Bronchial epithelial cell (primary cell): ENCODE data around the gene APLP2. TPM values are rescaled to one million over a fixed set of nuclear protein-coding genes. Genes with fewer than 3 reads are reported as not detected.

Experiments
- DNase-seq: peaks from one replicate; pipeline ENCODE4 v3.0.0-alpha.2; 2010; ENCODE audit warnings: low read depth
- FAIRE-seq: peaks from 2 replicates; lab custom pipeline; 2011; peaks lifted over from hg19 to GRCh38; lab: Jason Lieb, UNC
- H3K27me3 ChIP-seq: 2 replicates; pipeline ENCODE4 v1.5.1; 2011; ENCODE audit warnings: low read length; ENCODE audit not compliant: control insufficient read depth, insufficient read depth
- H3K36me3 ChIP-seq: 2 replicates; pipeline ENCODE4 v1.5.1; 2011; ENCODE audit warnings: low read length; ENCODE audit not compliant: control insufficient read depth, insufficient read depth
- H3K4me3 ChIP-seq: 2 replicates; pipeline ENCODE4 v1.5.1; 2011; ENCODE audit warnings: mild to moderate bottlenecking, low read depth, low read length, control low read depth
- total RNA-seq: library from RNA; depleted of rRNA; stranded (reverse); fragments of >200 nt; gene quantifications from 2 replicates; pipeline ENCODE4 v1.2.1, GENCODE V29; 2014
- TF ChIP-seq, protein P1 (sequence below): IDR thresholded peaks from 2 replicates; pipeline ENCODE4 v1.5.1; 2011; ENCODE audit warnings: mild to moderate bottlenecking, moderate library complexity, low read length, control low read depth, inconsistent platforms; ENCODE audit not compliant: insufficient read depth, severe bottlenecking

Gene APLP2
- total RNA-seq, 1 donor from 2014 or later = 504 TPM

DNA sequence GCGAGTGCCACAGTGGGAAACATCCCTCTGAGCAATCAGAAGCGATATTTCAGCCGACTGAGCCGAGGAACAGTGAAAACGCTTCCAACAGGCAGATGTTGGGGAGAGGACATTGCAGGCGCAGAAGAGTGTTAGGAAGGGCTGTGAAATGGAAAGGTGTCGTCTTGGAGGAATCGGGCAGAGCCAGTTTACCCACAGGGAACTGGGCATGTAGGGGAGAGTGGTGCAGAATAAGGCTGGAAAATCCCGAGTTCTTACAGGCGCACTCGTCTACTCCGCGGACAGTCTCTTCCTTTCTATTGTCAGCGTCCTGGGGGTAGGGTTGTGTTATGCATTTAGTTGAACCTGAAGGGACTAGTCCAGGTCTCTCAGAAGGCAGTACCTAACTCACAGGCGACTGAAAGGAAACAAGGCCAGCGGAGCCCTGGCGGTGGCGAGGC lies 1.1 kb upstream of the APLP2 start:
- H3K4me3 ChIP-seq = peak overlapping the region; percentile 65
- TF ChIP-seq, protein P1, sequence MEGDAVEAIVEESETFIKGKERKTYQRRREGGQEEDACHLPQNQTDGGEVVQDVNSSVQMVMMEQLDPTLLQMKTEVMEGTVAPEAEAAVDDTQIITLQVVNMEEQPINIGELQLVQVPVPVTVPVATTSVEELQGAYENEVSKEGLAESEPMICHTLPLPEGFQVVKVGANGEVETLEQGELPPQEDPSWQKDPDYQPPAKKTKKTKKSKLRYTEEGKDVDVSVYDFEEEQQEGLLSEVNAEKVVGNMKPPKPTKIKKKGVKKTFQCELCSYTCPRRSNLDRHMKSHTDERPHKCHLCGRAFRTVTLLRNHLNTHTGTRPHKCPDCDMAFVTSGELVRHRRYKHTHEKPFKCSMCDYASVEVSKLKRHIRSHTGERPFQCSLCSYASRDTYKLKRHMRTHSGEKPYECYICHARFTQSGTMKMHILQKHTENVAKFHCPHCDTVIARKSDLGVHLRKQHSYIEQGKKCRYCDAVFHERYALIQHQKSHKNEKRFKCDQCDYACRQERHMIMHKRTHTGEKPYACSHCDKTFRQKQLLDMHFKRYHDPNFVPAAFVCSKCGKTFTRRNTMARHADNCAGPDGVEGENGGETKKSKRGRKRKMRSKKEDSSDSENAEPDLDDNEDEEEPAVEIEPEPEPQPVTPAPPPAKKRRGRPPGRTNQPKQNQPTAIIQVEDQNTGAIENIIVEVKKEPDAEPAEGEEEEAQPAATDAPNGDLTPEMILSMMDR = no peak
- H3K36me3 ChIP-seq = no peaks in the 10 kb centered on the region
- DNase-seq (peak; percentile 56), FAIRE-seq (no peak)
- H3K27me3 ChIP-seq = no peaks in the 10 kb centered on the region

DNA sequence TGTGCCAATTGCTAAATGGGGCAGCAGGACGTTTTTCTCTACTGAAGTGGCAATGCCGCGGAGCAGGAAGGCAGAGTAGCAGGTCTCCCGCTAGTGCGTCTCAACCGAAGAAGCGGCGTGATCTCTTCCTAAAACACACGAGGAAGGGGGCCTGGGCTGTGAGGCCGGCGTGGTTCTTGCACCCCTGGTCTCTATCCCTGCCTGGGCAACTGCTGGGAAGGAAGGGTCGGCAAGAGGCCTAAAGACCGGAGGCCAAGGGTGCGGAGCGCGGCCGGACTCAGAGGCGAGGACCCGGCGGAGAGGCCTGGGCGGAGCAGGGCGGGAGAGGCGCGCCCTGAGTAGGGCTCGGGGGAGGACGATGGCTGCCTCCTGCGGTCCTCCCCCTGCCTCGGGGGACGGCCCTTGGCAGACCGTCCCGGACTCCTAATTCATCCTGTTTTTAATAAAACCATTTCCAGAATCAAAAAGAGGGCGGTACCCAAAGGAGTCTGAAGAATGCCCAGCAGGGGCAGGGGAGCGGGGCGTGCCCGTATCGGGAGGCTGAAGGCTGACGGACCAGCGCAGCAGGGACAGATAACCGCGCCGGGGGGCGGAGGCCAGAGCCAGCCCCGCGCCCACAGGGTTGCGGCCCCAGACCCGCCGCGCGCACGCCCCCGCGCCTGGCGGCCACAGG lies 572 bp upstream of the APLP2 start:
- no peaks in the 10 kb centered on the region for H3K27me3 ChIP-seq
- no peaks in the 10 kb centered on the region for H3K36me3 ChIP-seq
- TF ChIP-seq, protein P1 = peak; percentile 3
- no peak for FAIRE-seq
- peak overlapping the region; percentile 65 for H3K4me3 ChIP-seq
- DNase-seq = peak; percentile 73

DNA sequence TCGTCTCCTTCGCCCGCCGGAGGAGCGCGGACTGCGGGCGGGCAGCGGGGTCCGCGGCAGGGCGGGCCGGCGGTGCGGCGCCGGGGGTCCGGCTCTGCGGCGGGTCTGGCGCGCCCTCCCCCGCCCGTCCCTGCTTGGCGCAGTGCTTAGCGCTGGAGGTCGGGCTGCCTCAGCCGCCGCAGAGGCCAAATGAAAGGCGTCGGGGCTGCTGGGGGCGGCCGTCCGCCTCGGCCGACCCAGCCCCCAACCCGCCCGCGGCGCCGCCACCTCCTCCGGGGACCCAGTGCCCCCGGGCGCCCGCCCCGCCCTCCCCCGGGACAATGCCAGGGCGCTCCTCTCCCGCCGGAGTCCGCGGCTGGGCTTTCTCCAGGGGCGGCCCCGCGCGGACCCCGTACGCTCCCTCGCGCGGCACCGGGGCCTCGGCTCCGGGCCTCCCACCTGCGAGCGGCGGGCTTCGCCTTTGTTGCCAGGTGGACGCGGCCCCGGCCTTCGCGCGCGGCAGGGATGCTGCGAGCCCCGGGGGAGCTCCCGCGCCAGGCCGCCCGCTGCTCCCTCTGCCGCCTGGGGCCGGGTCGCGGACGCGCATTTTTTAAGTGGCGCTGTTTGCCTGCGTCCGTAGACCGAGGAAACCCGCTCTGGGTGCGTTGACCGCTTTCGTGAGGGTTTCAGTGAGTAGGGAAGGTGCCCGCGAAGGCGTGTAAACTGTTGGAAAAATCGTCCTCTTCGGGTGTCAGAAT lies 583 bp downstream of the APLP2 start:
- peak overlapping the region; percentile 65 for H3K4me3 ChIP-seq
- FAIRE-seq (no peak), DNase-seq (peak; percentile 15)
- no peaks in the 10 kb centered on the region for H3K27me3 ChIP-seq
- TF ChIP-seq, protein P1 = peak; percentile 29
- no peaks in the 10 kb centered on the region for H3K36me3 ChIP-seq

DNA sequence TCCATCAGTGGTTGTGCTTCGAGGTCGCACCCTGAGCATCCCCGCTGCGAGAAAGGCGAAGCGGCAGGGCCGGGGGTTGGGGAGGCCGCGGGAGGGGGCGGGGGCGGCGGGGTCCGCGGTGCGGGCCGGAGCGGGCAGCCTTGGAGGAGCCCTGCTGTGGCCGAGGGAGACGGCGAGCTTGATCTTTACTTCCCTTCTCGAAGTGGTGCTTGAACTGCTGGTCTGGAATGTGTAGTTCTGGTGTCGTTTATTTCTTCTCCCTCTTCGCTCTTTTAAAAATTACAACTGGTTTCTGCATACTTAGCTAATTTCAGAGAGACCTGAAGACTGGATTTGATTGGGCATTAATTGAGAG lies 1.1 kb downstream of the APLP2 start:
- Histone ChIP-seq H3K27me3 (no peaks in the 10 kb centered on the region), H3K36me3 (no peaks in the 10 kb centered on the region), H3K4me3 (peak overlapping the region; percentile 65)
- TF ChIP-seq, protein P1 = no peak
- FAIRE-seq (no peak), DNase-seq (no peak)

DNA sequence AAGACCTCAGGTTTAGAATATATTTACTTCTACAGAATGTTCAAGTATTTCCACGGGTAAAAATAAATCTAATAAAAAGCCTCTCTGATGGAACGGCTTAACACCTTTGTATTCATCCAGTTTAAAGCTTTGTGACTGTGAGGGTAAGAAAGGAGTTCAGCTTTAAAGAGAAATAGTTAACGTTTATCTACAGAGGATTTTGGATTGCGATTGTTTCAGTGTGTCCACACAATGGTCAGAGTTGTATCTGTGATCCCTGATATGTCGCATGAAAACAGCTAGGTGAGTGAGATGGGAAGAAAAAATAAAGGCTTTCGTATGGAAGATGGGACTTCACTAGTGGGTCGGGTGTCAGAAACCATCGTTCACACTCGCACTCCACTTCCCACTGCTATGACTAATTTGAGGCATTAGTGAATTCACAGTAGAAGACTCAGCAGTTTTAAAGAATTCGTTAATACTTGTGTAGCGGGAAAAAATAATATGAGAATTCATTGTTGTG lies 1.6 kb downstream of the APLP2 start:
- Histone ChIP-seq H3K36me3 (no peaks in the 10 kb centered on the region), H3K27me3 (no peaks in the 10 kb centered on the region), H3K4me3 (peak overlapping the region; percentile 65)
- no peak for FAIRE-seq
- TF ChIP-seq, protein P1 = no peak
- peak; percentile 65 for DNase-seq
